Myocyte (in vitro differentiated cells): Measurements from ENCODE around the gene IL36B. TPM values are rescaled to one million over a fixed set of nuclear protein-coding genes. Genes with fewer than 3 reads are reported as not detected.

Source experiments
- DNase-seq: peaks from one replicate; pipeline ENCODE4 v3.0.0-alpha.2; 2012; ENCODE audit warnings: low read depth
- total RNA-seq: library from RNA; depleted of rRNA; stranded (reverse); fragments of >200 nt; gene quantifications from 2 replicates; pipeline ENCODE4 v1.2.3, GENCODE V29; 2014

IL36B gene
- total RNA-seq, 1 donor from 2014 or later = not detected

DNA sequence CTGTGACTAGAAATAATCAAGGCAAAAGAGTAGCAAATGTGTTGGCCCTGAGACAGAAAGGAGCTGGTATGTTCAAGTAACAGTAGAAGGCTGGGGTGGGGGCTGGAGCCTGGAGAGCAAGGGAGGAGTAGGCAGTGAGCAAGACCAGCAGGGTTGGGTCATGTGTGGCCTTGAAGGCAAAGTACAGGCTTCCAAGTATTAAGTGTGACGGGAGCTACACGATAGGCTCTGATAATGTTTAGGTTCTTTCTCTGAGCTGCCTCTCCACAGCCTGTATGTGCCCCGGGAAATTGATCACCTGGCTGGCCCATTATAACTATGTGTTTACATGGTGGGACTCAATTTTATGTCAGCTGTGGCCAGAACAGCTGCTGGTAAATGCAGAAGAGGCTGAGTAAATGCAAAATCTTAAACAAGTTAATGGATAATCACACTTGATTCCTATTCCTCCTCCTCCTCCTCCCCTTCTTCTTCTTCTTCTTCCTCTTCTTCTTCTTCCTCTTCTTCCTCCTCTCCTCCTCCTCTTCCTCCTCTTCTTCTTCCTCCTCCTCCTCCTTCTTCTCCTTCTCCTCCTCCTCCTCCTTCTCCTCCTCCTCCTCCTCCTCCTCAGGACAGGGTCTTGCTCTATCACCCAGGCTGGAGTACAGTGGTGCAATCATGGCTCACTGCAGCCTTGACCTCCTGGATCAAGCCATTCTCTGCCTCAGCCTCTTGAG, 24.4 kb upstream of the IL36B start:
- no peak for DNase-seq

DNA sequence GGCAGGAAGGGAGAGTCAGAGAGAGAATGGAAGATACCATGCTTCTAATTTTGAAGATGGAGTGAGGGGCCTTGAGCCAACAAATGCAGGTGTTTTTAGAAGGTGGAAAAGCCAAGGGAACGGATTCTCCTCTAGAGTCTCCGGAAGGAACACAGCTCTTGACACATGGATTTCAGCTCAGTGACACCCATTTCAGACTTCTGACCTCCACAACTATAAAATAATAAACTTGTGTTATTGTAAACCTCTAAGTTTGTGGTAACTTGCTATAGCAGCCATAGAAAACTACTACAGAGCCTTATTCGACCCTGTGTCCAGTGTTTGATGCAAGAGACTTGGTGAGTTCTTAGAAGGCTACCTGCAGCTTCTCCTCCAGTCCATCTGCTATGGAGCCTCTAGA, 22.9 kb upstream of the IL36B start:
- no peak for DNase-seq

DNA sequence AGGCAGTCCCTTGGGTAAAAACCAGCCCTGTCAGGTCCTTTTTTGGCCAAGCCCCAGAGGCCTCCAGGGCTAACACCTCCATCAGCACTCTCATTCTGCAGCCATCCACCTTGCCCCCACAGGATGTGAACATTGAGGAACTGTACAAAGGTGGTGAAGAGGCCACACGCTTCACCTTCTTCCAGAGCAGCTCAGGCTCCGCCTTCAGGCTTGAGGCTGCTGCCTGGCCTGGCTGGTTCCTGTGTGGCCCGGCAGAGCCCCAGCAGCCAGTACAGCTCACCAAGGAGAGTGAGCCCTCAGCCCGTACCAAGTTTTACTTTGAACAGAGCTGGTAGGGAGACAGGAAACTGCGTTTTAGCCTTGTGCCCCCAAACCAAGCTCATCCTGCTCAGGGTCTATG, 22.4 kb upstream of the IL36B start:
- DNase-seq = no peak

DNA sequence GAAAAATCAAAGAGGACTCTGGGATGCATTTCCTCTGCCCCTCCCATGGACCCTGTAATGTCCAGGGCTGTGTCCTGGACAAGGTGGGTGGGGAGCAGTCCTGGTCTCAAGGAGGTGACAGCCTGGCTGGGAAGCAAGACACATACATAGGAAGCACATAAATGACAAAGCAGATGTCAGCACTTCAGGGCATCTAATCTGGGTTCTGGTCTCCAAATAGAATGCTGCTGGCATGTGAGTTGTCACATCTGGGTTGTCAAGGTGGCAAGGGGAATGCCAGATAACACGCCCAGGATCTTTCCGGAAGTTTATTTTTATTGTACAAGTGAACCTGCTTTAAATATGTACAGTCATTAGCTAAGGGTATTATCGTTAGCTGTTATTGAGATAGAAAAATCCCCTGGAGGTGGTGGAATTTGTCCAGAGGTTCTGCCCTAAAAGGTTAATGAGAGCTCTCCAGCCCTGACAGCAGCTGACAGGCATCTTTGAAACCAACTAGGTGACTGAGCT, 20.7 kb upstream of the IL36B start:
- no peak for DNase-seq

DNA sequence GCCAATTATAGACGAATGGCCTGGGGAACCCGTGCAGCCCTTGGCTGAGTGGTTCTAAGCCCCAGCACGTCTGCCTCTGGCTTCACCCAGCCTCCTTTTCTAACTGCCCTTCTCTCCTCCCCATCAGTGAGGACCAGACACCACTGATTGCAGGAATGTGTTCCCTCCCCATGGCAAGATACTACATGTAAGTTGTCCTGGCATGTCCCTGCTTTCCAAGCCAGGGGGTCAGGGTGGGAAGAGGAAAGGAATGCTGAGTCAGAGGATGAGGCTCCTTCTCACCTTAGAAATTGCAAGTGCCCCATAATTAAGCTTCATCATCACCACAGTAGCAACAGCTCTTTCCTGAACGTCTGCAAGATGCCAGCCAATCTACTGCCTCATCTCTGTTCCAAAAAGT, 19.9 kb upstream of the IL36B start:
- DNase-seq = no peak

DNA sequence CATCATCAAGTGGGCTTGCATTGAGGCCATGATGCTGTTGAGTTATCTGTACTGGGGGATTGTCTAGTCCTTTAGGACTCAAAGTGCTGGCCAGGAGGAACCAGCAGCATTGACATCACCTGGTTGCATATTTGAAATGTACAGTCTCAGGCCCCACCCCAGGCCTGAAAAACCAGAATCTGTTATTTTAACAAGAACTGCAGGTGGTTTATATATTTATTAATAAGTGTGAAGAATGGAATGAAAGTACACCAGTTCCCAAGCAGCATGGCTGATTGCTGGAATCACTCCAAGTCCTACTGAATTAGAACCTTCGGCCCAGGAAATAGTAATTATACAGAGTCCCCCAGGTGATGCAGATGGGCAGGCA, 17.9 kb upstream of the IL36B start:
- no peak for DNase-seq

DNA sequence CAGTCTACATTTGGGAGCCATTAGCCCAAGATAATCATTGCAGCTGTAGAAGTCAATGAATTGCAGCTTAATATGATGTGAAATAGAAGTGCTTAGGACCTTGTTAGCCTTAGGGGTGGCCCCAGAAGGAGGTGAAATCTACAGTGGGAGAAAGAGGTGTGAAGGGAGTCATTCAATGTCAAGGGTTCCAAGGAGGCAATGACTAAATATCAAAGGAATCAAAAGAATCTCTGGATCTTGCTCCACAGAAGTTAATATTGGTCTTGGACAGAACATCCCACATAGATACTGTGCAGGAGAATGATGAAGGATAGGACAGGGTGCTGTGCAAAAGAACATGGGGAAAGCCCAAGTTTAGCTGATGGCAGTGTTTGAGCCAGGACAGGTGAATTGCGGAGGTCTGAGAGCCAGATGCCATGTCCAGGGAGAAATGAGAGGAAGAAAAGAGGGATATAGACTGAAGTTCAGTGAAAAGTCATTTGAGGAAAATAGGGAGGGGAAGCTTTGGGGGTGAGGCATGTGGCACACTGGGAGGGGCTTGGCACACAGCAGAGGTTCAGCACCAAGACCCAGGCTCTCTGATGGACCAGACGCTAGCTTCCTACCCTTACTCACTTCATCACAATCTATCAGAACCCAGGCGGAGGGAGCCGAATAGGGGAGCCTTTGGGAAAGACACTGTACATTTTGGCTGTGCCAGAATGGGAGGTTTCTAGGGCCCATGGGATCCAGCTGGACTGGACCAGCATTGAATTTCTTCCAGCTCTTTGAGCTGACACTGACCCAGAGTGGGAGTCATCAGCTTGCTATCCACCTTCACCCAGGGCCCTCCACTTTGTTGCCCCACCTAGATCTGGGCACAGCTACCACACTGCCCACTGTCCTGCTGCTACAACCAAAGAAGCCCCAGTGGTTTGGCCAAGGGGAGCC, 17.3 kb upstream of the IL36B start:
- no peak for DNase-seq

DNA sequence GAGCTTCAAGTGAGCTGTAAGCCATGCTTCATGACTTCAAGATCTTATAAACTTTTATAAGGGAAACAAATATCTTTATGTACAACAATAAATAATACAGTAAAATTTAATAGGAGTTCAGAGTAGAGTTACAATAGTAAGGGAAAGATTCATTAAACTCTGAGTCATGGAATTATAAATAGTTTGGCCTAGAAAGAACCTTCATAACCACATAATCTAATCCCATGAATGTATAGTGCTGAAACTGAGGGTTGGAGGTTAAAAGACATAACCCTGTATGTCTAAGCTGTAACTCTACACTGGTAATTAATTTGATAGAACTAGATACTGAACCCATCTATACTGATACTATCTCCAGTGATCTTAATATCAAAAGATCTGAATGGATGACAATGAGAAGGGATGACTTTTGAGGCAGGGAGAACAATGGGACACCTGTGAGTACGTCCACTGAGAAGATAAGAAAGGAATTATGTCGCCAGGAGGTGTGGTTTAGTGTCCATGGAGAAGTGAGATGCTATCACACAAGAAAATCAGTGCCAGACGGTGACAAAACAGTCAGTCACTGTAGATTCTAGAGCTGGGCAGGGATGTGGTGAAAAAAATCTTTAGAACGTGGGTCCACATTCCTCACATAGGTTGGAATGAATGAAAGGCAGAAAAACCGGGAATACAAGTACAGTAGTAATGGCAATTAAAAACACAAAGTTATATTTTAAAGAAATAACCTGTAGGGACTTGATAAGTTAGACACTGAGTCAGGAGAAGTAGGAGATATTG, 16.2 kb upstream of the IL36B start:
- no peak for DNase-seq

DNA sequence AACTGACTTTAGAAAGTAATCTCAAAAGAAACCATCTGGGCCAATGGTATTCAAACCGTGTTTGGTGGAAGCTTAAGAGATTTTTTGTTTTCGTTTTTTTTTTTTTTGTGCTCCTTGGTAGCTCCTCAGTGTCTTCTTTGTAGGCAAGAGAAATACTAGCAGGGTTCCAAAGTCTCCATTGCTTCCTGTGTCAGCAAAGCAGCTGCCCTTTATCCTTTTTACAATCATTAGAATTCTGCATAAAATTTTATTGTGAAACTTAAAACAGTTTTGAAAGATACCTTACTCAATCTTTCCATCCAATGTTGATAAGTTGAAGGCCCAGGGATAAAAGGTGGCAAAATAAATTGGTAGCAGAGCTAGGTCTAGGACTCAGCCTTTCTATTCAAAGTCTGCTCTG, 15.6 kb upstream of the IL36B start:
- DNase-seq = no peak

DNA sequence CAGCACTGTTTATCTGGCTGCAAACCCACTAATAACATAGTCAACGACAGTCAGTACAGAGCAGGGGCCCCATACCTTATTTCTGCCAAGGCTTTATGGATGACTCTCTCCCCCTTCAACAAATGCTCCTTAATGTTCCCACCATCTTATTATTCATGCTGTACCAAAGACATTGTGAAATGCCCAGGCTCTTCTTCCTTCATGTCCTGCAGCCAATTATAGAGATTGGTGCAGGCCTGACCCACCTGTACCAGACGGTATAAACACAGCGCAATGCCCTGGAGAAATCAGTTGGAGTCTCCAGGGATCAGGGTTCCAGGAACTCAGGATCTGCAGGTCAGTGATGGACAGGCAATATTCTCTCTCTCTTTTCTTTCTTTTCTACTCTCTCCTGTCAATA, 15.0 kb upstream of the IL36B start, which contains the start of gene IL1F10:
Gene IL1F10, plus strand, starts transcription at position 290 of the 400 bp plus-strand sequence. CDS start 4,769 bp downstream, outside the sequence.
- no peak for DNase-seq

DNA sequence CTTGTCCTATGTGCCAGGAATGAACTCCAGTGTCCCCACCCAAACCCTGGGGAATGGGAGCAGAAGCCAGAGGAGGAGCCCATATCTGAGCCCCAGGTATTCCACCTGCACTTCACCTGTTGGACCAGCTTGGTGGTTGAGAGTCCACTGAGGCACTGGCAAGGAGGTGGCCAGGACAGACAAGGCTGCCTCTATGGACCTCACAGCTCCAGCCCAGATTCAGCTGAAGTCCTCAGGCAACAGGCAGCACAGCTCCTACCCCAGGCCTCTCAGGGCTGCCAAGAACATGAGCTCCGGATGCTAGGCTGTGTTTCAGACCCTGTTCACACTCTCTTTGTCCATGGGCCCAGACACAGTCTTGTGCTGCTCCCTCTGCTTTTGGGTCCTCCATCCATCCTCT, 12.2 kb upstream of the IL36B start:
- no peak for DNase-seq

DNA sequence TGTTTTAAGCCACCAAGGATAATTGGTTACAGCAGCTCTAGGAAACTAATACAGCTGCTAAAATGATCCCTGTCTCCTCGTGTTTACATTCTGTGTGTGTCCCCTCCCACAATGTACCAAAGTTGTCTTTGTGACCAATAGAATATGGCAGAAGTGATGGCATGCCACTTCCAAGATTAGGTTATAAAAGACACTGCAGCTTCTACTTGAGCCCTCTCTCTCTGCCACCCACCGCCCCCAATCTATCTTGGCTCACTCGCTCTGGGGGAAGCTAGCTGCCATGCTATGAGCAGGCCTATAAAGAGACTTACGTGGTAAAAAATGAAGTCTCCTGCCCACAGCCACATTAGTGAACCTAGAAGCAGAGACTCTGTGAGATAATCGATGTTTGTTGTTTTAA, 11.6 kb upstream of the IL36B start:
- DNase-seq = no peak

DNA sequence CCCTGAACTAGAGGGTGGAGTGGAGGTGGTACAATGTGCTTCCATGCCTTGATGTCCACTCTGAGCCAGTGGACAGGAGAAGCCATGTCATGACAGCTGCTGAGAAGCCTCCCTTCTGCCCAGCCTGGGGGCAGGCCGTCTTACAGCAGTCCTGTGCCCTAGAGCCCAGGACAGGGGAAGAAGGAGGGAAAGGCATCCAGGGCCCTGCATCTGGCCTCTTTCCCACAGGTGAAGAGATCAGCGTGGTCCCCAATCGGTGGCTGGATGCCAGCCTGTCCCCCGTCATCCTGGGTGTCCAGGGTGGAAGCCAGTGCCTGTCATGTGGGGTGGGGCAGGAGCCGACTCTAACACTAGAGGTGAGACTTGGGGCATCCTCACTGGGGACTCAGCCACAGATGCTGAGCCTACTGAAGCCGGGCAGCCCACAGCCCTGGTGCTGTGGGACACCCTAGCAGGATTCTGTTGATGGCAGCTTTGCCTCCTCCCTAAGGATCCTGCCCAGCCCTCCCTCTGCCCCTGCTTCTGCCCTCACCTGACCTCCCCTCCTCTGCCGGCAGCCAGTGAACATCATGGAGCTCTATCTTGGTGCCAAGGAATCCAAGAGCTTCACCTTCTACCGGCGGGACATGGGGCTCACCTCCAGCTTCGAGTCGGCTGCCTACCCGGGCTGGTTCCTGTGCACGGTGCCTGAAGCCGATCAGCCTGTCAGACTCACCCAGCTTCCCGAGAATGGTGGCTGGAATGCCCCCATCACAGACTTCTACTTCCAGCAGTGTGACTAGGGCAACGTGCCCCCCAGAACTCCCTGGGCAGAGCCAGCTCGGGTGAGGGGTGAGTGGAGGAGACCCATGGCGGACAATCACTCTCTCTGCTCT, 9.5 kb upstream of the IL36B start:
- no peak for DNase-seq

DNA sequence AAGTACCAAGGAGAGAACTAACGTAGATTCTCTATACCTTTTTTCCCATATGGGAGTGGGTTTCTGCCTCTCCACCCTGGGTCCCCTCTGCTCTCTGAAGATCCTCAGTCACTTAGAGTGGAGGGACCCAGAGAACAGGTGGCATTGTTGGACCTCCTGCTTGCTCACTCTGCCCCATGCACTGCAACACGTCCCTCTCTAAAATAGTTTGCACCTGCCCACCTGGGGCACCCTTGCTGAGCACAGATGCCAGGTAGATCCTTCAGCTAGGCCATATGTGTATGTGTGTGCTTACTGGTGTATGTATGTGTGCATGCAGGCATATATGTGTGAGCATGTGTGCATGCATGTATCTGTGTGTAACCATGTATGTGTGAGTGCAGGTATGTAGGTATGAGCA, 8.6 kb upstream of the IL36B start:
- no peak for DNase-seq

DNA sequence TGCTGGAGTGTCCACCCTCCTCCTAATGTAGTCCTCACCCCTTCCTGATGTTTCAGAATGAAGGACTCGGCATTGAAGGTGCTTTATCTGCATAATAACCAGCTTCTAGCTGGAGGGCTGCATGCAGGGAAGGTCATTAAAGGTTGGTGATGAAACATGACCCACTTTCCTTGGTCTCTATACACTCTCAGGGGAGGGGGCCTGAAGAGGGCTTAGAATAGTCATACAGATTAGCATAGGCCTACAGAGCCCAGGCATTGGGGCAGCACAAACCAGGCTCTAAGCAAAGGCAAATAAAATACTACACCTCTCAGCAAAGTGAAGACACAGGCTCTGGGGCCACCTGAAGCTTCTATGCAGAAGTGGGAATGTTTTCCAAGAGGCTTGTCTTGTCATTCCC, 8.1 kb upstream of the IL36B start:
- DNase-seq = no peak

DNA sequence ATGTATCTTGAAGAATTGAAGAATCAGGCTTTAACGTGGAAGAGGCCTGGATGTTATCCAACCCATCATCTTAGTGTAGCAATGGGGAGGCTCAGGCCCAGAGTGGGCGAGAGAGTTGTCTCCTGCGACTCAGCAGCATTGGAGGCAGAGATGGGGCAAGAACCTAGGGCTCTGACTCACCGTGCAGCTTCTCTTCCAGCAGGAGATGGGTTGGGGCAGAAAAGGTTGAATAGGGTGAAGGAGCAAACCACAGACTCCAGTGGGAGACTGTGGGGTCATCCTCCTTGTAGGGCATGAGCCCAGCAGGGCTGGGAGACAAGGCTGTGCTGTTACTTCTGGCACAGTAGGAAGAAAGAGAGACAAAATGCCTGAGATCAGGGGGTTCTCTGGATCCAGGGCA, 7.7 kb upstream of the IL36B start:
- DNase-seq = no peak

DNA sequence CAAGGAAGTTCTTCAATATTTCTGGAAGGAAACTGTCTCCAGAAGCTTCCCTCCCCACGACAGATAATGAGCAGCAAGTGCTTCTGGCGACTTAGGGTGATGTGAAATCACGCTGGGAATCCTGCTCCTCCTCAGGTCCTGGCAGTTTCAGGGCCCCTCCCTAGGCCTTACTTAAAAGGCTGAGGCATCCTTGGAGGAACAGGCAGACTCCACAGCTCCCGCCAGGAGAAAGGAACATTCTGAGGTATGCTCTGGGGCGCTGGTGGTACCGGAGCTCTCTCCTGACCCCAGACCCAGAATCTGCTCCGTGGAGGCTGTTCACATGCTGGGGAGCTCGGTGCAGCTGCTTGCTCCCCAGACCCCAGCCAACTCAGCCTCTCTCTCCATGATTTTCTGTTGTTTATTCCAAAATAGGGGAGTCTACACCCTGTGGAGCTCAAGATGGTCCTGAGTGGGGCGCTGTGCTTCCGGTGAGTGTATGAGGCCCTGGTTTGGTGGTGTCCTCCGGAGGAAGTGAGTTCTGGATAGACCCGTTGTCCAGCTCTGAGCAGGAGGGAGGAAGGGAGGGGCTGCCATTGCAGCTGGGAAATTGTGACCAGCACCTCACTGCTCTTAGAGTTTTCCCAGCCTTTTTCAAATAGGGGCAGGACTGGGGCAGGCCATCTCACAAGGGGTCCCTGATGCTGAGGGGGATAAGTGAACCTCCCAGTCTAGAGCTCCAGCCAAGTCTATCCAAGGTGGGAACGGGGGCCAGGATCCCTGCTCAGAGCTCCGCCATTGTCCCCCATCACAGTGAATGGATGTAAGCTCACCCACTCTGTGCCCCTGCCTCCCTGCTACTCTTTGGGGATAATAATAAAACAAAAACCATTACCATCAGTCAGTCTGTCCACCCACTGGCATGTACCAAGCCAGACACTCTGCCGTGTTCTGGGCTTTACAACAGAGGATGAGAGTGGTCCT, 6.6 kb upstream of the IL36B start, which contains the start of gene IL36RN:
Gene IL36RN, plus strand, starts transcription at position 201 of the 963 bp plus-strand sequence. Its CDS starts 241 bp downstream, at position 442.
- no peak for DNase-seq

DNA sequence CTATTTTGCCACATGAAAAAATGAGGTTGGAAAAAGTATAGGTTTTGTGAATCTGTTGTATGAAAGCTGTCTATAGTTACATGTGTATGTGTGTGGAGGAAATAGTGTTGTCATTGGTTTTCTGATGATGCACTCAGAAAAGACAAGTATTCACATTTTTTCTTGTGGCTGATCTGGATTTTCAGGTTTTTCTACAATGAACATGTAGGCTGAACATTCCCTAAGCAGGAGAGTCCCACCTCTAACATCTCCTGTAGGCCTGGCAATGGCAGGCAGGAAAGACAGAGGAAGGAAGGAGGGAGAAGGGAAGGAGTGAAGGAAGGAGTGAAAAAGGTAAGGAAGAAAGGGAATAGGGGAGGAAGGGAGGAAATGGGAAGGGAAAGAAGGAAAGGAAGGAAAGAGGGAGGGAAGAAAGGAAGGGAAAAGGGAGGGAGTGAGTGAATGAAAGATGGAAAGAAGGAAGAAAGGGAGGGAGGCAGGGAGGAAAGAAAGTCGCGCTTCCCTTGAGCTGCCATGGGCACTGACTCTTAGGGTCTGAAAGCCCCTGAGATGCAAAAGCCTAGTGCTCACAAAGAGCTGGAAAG, 5.8 kb upstream of the IL36B start:
- DNase-seq = no peak

DNA sequence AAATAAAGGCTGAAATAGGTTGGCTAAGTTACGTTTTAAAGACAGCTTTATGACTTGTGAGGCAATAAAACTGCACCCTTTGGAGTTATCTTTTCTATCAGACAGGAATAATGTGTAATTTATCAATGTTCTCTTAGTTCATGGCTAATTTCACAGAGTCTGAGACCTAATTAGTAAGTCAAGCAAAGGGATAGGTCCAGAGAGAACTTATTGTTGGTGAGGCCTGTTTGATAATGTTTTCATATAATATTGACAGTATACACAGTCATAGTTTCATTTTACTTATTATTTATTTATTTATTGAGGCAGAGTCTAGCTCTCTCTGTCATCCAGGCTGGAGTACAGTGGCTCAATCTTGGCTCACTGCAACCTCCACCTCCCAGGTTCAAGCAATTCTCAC, 4.5 kb upstream of the IL36B start:
- no peak for DNase-seq
